HFF-Myc (cell line): ENCODE data around the gene FANCC.

Experiments used
- DNase-seq: peaks from one replicate; pipeline ENCODE4 v3.0.0-alpha.2; 2011; ENCODE audit warnings: low read depth; ENCODE audit errors: extremely low read depth
- H3K4me3 ChIP-seq: replicated peaks from 2 replicates; pipeline ENCODE4 v1.5.1; 2011; ENCODE audit warnings: low read depth, mild to moderate bottlenecking, control low read depth, low read length
- CTCF ChIP-seq: IDR thresholded peaks from 2 replicates; pipeline ENCODE4 v1.5.1; 2012; ENCODE audit warnings: mild to moderate bottlenecking, low read depth, low read length, control low read depth; ENCODE audit errors: missing control alignments

FANCC gene

DNA sequence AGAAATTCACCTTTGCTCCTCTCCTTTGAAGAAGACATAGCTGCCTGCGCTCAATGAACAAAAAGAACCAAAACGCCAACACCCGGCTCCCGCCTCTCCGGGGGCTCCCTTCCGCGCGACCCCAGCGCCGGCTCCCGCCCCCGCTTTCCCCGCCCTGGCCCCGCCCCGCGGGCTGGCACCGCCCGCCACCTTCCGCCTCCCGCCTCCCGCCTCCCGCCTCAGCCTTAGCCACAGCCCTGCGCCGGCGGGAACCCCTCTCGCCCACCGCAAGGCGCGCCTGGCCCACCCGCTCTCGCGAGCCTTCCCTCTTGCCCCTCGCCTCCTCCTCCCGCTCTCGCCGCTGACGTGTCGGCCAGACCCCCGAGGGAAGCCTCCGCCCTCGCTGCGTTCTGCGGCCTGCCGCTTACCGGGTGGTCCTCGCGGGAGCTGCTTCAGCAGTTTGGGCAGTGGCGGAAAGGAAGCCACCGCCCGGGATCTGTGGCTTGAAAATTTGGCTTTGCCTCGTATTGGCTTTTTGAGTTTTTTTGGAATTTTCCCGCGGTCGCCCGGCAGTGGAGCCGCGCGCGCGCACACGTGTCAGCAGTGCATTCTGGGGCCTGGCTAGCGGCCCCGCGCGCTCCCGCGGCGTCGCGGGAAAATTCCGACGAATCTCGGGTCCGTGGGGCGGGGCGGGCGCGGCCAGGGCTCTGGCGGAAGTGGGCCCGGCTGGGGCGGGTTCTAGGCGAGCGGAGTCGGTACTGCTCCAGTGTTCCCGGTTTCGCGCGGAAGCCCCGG, at the start of gene FANCC:
Gene FANCC, minus strand, starts transcription at position 591 of the 774 bp plus-strand sequence. CDS start 68,418 bp downstream, outside the sequence.
- DNase-seq = no peak
- H3K4me3 ChIP-seq = peak within 1 kb of the TSS; percentile 74
- TF ChIP-seq CTCF = no peak

DNA sequence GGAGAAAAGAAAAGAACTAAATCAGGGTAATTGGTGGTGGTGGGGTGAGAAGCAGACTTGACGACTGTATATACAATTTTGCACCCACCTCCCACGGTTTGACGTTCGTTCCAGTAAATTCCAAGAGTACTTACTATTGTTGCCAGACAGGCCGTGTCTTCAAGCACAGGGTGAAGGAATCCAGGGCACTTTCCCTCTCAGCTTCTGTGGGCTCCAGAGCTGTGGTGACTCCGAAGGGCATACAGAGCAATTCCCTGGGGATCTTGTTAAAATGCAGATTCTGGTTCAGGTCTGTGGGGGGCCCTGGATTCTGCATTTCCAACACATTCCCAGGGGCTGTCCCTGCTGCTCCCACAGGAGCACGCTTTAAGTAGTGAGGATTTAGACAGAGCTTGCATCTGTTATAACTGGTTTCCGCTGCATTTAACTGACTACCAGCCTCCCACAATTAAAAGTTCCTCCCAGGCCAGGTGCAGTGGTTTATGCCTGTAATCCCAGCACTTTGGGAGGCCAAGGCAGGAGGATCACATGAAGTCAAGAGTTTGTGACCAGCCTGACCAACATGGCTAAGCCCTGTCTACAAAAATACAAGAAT, 49.3 kb upstream of the FANCC start:
- TF ChIP-seq CTCF = no peak
- no peak for DNase-seq
- H3K4me3 ChIP-seq = no peak overlapping the region

DNA sequence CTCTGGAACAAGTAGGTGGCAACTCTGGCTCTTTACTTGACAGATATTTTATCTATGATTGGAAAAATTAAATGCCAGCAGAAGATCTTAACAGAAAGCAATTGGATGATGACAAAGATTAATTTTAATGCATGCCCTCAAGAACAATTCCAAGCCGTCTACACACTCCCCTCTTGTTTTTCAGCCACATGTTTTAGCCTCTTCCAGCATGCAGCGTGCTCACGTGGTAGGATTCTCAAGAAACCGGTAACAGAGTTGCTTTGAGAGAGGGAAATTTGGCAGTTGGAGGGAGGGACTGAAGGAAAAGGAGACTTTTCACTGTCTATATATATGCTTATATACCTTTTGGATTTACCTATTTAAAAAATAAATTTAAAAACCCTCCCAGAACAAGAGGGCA, 48.3 kb upstream of the FANCC start:
- no peak for TF ChIP-seq CTCF
- DNase-seq = no peak

DNA sequence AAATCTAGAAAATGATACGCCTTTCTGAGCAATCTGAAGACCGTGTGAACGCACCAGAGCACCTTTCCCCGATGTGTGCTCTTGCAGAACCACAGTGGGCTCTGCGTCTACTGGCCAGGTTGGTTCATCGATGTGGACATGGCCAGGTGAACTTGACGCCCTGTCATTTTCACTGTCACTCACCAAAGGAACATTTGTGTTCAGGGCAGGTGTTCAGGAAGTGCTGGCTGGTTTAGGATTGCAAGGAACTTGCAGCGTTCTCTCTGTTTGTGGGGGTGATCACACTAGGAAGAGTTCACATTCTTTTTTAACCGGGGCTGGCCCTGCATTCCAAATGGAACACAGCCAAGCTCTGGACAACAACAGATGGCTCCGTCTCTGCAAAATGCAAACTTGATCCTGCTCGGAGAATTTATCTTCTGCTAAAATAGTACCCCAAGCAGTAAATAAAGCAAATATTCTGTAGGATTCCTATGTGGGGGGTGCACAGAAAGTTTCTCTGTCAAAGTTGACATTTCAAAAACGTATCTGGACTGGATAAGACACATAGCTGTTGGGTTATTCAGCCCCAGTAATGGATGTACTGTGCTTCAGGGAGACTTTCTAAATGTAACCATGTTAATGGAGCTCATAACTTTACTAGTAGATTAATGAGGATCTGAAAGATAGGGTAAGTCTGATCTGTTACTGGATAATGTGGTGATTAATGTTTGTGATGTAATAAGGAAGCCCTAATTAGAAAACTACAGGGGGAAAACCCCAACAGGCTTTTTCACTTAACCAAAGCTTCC, 45.7 kb upstream of the FANCC start:
- no peak for DNase-seq
- no peak overlapping the region for H3K4me3 ChIP-seq
- TF ChIP-seq CTCF = no peak

More for the DNA sequence above, 48.3 kb upstream of the FANCC start:
- no peak overlapping the region for H3K4me3 ChIP-seq

DNA sequence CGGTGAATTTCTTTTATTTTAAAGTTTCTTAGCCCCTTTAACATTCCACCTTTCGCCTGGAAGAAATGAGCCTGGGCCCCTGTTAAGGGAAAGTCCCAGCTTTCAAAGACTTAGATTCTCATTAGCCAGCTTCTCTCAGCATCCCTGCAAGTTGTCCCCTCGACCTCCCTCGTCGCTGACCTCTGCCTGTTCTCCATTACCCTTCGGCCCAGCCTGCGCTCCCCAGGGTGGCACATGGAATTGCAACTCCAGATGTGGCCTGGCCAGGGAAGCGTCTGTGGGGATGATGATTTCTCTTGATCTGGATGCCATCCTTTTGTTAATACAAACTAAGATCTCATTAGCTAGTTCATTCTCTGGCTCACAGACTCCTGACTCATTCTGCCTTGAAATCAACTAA, 43.4 kb upstream of the FANCC start:
- DNase-seq = no peak
- no peak for TF ChIP-seq CTCF

GRCh38 chr9:95357316-95357715, 39.8 kb upstream of the FANCC start:
- no peak for DNase-seq
- no peak overlapping the region for H3K4me3 ChIP-seq
- no peak for TF ChIP-seq CTCF

More for the DNA sequence above, 43.4 kb upstream of the FANCC start:
- no peak overlapping the region for H3K4me3 ChIP-seq
